OCI-LY1 (cell line): ENCODE measurements around the gene AP1G1.

Source experiments
- EZH2 ChIP-seq: fragments of 200-600 bp; sonication (generic), shearing (Covaris generic); IDR thresholded peaks from 2 replicates; pipeline ENCODE4 v1.8.0; 2017; ENCODE audit warnings: borderline replicate concordance, mixed run types, mild to moderate bottlenecking, antibody characterized with exemption, low read length, moderate library complexity, mixed read lengths
- TF ChIP-seq, protein P1 (sequence below): fragments of 200-600 bp; sonication (generic), shearing (Covaris generic); IDR thresholded peaks from 2 replicates; pipeline ENCODE4 v1.5.1; 2017; ENCODE audit warnings: mild to moderate bottlenecking, antibody characterized with exemption, low read length, moderate library complexity, mixed read lengths

GRCh38 chr16:71761097-71761496, 47.5 kb downstream of the AP1G1 start:
- TF ChIP-seq, protein P1, sequence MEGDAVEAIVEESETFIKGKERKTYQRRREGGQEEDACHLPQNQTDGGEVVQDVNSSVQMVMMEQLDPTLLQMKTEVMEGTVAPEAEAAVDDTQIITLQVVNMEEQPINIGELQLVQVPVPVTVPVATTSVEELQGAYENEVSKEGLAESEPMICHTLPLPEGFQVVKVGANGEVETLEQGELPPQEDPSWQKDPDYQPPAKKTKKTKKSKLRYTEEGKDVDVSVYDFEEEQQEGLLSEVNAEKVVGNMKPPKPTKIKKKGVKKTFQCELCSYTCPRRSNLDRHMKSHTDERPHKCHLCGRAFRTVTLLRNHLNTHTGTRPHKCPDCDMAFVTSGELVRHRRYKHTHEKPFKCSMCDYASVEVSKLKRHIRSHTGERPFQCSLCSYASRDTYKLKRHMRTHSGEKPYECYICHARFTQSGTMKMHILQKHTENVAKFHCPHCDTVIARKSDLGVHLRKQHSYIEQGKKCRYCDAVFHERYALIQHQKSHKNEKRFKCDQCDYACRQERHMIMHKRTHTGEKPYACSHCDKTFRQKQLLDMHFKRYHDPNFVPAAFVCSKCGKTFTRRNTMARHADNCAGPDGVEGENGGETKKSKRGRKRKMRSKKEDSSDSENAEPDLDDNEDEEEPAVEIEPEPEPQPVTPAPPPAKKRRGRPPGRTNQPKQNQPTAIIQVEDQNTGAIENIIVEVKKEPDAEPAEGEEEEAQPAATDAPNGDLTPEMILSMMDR = no peak
- TF ChIP-seq EZH2 = no peak
